SK-N-SH treated with all-trans-retinoic acid at 6 μM for 48 hours (cell line): ENCODE data around the gene LRRC19.

Experiments
- ARNTL ChIP-seq: fragments of 450-650 bp; formaldehyde crosslinking; IDR thresholded peaks from 2 replicates; pipeline ENCODE4 v1.5.0; 2020; ENCODE audit warnings: low read depth, mild to moderate bottlenecking, moderate library complexity, borderline replicate concordance
- CREB5 ChIP-seq: fragments of 250-450 bp; sonication (Bioruptor Pico); IDR thresholded peaks from 2 replicates; pipeline ENCODE4 v1.5.1; 2020; ENCODE audit warnings: low read depth, mild to moderate bottlenecking, moderate library complexity
- CSRNP3 ChIP-seq: fragments of 250-450 bp; sonication (Bioruptor Pico); IDR thresholded peaks from 2 replicates; pipeline ENCODE4 v1.5.1; 2021; ENCODE audit warnings: mild to moderate bottlenecking, moderate library complexity
- ESRRG ChIP-seq: fragments of 250-450 bp; sonication (Bioruptor Pico); IDR thresholded peaks from 2 replicates; pipeline ENCODE4 v1.6.1; 2021; ENCODE audit warnings: mild to moderate bottlenecking
- GLIS3 ChIP-seq: fragments of 250-450 bp; sonication (Bioruptor Pico); IDR thresholded peaks from 2 replicates; pipeline ENCODE4 v1.5.0; 2020; ENCODE audit warnings: mild to moderate bottlenecking, moderate library complexity
- ISL1 ChIP-seq: fragments of 250-450 bp; sonication (Bioruptor Pico); IDR thresholded peaks from 2 replicates; pipeline ENCODE4 v2.1.2; 2022; ENCODE audit warnings: mild to moderate bottlenecking, moderate library complexity
- PATZ1 ChIP-seq: fragments of 250-450 bp; sonication (Bioruptor Pico); IDR thresholded peaks from 2 replicates; pipeline ENCODE4 v1.8.0; 2020; ENCODE audit warnings: mild to moderate bottlenecking, moderate library complexity, borderline replicate concordance
- PPARA ChIP-seq: fragments of 250-450 bp; sonication (Bioruptor Pico); IDR thresholded peaks from 2 replicates; pipeline ENCODE4 v1.5.0; 2020; ENCODE audit warnings: mild to moderate bottlenecking, borderline replicate concordance
- RARB ChIP-seq: fragments of 250-450 bp; sonication (Bioruptor Pico); IDR thresholded peaks from 2 replicates; pipeline ENCODE4 v1.8.0; 2021; ENCODE audit warnings: mild to moderate bottlenecking, moderate library complexity
- TCF4 ChIP-seq: fragments of 250-450 bp; sonication (Bioruptor Pico); IDR thresholded peaks from 2 replicates; pipeline ENCODE4 v1.8.0; 2021; ENCODE audit warnings: mild to moderate bottlenecking, moderate library complexity, borderline replicate concordance
- TOX ChIP-seq: fragments of 250-450 bp; sonication (Bioruptor Pico); IDR thresholded peaks from 2 replicates; pipeline ENCODE4 v1.8.0; 2021; ENCODE audit warnings: mild to moderate bottlenecking, moderate library complexity, borderline replicate concordance
- ZFP3 ChIP-seq: fragments of 250-450 bp; sonication (Bioruptor Pico); IDR thresholded peaks from 2 replicates; pipeline ENCODE4 v1.5.0; 2020; ENCODE audit warnings: mild to moderate bottlenecking, moderate library complexity
- ZFP30 ChIP-seq: fragments of 450-650 bp; formaldehyde crosslinking; IDR thresholded peaks from 2 replicates; pipeline ENCODE4 v1.5.0; 2022; ENCODE audit warnings: mild to moderate bottlenecking, moderate library complexity
- ZNF70 ChIP-seq: fragments of 450-650 bp; formaldehyde crosslinking; IDR thresholded peaks from 2 replicates; pipeline ENCODE4 v1.5.0; 2020; ENCODE audit warnings: mild to moderate bottlenecking, moderate library complexity

GRCh38 chr9:26973989-26974388 is 31.5 kb downstream of the LRRC19 start:
- TF ChIP-seq TOX (no peak), PPARA (CRISPR knock-in tag) (no peak), TCF4 (no peak), ESRRG (CRISPR knock-in tag) (no peak), RARB (CRISPR knock-in tag) (no peak), PATZ1 (CRISPR knock-in tag) (no peak), ZNF70 (CRISPR knock-in tag) (no peak), GLIS3 (CRISPR knock-in tag) (no peak), CSRNP3 (CRISPR knock-in tag) (no peak), ZFP3 (no peak), CREB5 (CRISPR knock-in tag) (no peak), ZFP30 (CRISPR knock-in tag) (no peak), ARNTL (CRISPR knock-in tag) (no peak), ISL1 (CRISPR knock-in tag) (no peak)
